ENCODE results near the gene GPR180. TPM values are rescaled to one million over a fixed set of nuclear protein-coding genes. Genes with fewer than 3 reads are reported as not detected.

Gene GPR180
- total RNA-seq, result 1 to 10 TPM; 6.8 to 7.0 TPM

DNA sequence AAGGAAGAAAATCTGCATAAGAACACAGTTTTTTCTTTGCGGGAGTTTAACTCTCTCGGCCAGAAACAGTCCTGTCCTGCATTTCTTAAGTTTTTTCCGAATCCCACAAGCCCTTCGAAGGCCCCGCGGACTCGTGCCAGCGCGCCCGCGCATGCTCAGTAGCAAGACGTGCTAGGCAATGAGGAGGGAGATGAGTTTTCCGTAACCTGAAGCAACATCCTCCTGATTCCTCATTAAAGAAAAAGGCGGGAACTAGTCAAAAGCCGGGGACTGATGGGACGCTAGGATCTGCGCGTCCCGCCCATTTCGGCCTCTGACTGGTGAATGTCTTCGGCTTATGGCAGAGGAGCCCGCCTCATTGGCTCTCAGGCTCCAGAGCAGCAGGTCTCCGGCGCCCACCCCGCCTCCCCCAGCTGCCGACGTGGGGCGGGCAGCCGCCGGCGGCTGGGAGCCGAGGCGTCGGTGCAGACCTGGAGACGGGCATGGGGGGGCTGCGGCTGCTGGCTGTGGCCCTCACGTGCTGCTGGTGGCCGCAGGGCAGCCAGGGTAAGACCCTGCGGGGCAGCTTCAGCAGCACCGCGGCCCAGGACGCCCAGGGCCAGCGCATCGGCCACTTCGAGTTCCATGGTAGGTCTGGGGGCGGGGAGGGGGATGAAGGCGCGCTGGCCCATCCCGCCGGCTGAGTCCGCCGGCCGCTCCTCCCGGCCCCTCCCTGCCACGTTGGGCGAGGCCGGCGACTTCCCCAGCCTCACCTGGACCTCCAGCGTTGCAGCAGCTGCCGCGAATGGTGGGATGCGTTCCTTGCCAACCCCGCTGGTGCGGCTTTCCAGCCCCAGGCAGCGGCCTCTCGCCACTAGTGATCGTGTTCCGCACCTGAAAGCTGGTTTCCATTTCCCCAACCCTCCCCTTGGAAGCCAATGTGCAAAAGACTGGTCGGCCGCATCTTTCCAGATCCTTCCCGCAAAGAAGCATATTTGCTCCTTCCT, at the start of gene GPR180:
Gene GPR180, plus strand, starts transcription at position 412 of the 986 bp plus-strand sequence. Its CDS starts 71 bp downstream, at position 483.
- H3K4me1 Mint-ChIP-seq, result peaks cover 22% of the 10 kb centered on the region
- H3K27me3 Mint-ChIP-seq, result no peaks in the 10 kb centered on the region
- peak within 1 kb of the TSS; percentile 75 for H3K27ac Mint-ChIP-seq
- H3K9me3 Mint-ChIP-seq, result peaks cover 5% of the 10 kb centered on the region
- peak; percentile 91 for DNase-seq
- peak within 1 kb of the TSS; percentile 82 for H3K4me3 Mint-ChIP-seq
- H3K36me3 Mint-ChIP-seq, result peaks cover 10% of the 10 kb centered on the region

DNA sequence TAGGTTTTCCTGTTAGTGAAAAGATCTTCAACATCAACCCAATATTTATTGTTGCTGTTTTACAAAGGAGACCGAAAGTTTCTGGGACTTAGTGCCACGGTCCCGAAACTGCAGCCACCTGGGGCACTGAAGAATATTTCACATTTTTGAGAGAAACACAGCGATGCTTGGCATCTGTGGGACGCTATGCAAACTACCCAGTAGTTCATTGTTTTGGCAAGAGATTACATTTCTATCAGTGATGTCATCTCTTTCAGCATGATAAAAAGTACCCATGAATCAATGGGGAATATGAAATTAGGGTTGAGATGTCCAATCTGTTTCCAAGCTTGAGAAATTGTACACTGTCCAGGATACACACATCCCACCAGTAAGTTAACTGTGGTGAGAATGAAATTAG, 49.6 kb upstream of the GPR180 start:
- DNase-seq, result no peak
- Mint-ChIP-seq H3K9me3 (no peaks in the 10 kb centered on the region), H3K4me1 (peaks cover 19% of the 10 kb centered on the region), H3K27me3 (peaks cover 6% of the 10 kb centered on the region), H3K27ac (no peak overlapping the region), H3K36me3 (peaks cover 3% of the 10 kb centered on the region), H3K4me3 (no peak overlapping the region)

DNA sequence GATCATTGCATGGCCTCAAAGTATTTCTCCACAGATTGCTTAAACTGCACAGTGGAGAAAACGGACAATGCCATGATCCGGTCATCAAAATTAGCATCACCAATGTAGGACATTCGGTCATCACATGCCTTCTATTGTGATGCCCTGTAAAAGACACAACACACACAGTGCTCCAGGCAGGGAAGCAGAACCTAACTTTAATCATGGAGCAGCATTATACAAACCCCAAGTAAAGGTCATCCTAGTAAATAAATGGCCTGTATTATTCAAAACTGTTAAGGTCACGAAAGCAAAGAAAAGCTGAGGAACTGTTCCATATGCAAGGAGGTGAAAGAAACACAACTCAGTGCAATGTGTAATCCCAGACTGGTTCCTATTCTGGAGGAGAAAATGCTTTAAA, 47.9 kb upstream of the GPR180 start:
- H3K36me3 Mint-ChIP-seq, result peaks cover 6% of the 10 kb centered on the region
- peaks cover 1% of the 10 kb centered on the region for H3K9me3 Mint-ChIP-seq
- H3K27ac Mint-ChIP-seq, result no peak overlapping the region
- peaks cover 15% of the 10 kb centered on the region for H3K4me1 Mint-ChIP-seq
- DNase-seq, result no peak
- H3K4me3 Mint-ChIP-seq, result no peak overlapping the region
- H3K27me3 Mint-ChIP-seq, result peaks cover 6% of the 10 kb centered on the region

DNA sequence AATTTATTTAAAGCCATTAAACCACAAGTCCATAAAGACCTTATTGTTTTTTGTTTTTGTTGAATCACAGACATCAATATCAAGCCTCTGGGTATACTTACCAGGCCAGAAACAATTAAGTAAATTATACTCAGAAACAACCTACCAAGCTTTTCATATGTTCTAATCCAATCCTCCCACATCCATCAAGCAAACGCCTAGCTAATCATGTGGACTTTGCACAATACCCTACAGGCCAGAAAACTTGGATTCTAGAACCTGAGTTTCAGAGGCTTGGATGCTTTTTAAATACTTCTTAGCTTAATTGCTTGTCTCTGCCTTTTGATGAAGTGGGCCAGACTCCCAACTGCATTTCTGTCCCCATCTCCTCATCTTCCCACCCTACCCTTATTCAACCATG, 45.6 kb upstream of the GPR180 start:
- no peak overlapping the region for H3K4me3 Mint-ChIP-seq
- H3K36me3 Mint-ChIP-seq, result peaks cover 9% of the 10 kb centered on the region
- H3K27me3 Mint-ChIP-seq, result no peaks in the 10 kb centered on the region
- peaks cover 5% of the 10 kb centered on the region for H3K9me3 Mint-ChIP-seq
- H3K4me1 Mint-ChIP-seq, result peaks cover 21% of the 10 kb centered on the region
- H3K27ac Mint-ChIP-seq, result no peak overlapping the region
- no peak for DNase-seq

- no peak for DNase-seq
- Mint-ChIP-seq H3K4me3 (no peak overlapping the region), H3K27me3 (no peaks in the 10 kb centered on the region), H3K27ac (no peak overlapping the region), H3K4me1 (peaks cover 23% of the 10 kb centered on the region), H3K36me3 (peaks cover 13% of the 10 kb centered on the region), H3K9me3 (peaks cover 5% of the 10 kb centered on the region)
These were observed 45.0 kb upstream of the GPR180 start for GRCh38 chr13:94556621-94557020.

GRCh38 chr13:94557684-94558235, 43.9 kb upstream of the GPR180 start:
- H3K36me3 Mint-ChIP-seq, result peaks cover 20% of the 10 kb centered on the region
- peaks cover 23% of the 10 kb centered on the region for H3K4me1 Mint-ChIP-seq
- no peak for DNase-seq
- no peaks in the 10 kb centered on the region for H3K27me3 Mint-ChIP-seq
- peaks cover 5% of the 10 kb centered on the region for H3K9me3 Mint-ChIP-seq
- peak overlapping the region; percentile 74 for H3K27ac Mint-ChIP-seq
- no peak overlapping the region for H3K4me3 Mint-ChIP-seq

GRCh38 chr13:94558716-94559115, 42.9 kb upstream of the GPR180 start:
- H3K4me1 Mint-ChIP-seq, result peaks cover 23% of the 10 kb centered on the region
- peak overlapping the region; percentile 27 for H3K4me3 Mint-ChIP-seq
- H3K27me3 Mint-ChIP-seq, result no peaks in the 10 kb centered on the region
- H3K27ac Mint-ChIP-seq, result peak overlapping the region; percentile 74
- peaks cover 25% of the 10 kb centered on the region for H3K36me3 Mint-ChIP-seq
- peak; percentile 37 for DNase-seq
- peaks cover 5% of the 10 kb centered on the region for H3K9me3 Mint-ChIP-seq

- peaks cover 5% of the 10 kb centered on the region for H3K9me3 Mint-ChIP-seq
- peaks cover 23% of the 10 kb centered on the region for H3K4me1 Mint-ChIP-seq
- H3K27ac Mint-ChIP-seq, result peak overlapping the region; percentile 74
- peak overlapping the region; percentile 30 for H3K4me3 Mint-ChIP-seq
- no peaks in the 10 kb centered on the region for H3K27me3 Mint-ChIP-seq
- peaks cover 25% of the 10 kb centered on the region for H3K36me3 Mint-ChIP-seq
- no peak for DNase-seq
These were observed 42.3 kb upstream of the GPR180 start for GRCh38 chr13:94559222-94559795.

DNA sequence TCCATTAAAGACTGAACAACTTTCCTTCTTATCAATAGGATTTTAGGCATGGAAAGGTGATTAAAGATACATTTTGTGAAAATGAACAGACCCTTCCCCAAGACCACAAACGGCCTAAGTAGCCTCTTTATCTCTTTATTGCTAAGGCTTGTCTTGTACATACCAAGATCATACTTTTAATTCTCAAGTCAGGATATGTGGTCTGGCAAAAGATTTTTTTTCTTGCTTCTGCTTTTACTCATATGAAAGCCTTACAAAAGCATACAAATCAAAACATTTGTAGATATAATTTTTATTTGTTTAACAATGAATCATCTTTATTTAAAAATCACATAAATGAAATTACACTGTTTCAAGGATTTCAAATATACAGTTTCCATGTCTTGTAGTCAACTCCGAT, 41.5 kb upstream of the GPR180 start:
- no peak for DNase-seq
- peaks cover 5% of the 10 kb centered on the region for H3K9me3 Mint-ChIP-seq
- H3K27me3 Mint-ChIP-seq, result no peaks in the 10 kb centered on the region
- H3K36me3 Mint-ChIP-seq, result peaks cover 25% of the 10 kb centered on the region
- no peak overlapping the region for H3K4me3 Mint-ChIP-seq
- H3K4me1 Mint-ChIP-seq, result peaks cover 23% of the 10 kb centered on the region
- no peak overlapping the region for H3K27ac Mint-ChIP-seq

DNA sequence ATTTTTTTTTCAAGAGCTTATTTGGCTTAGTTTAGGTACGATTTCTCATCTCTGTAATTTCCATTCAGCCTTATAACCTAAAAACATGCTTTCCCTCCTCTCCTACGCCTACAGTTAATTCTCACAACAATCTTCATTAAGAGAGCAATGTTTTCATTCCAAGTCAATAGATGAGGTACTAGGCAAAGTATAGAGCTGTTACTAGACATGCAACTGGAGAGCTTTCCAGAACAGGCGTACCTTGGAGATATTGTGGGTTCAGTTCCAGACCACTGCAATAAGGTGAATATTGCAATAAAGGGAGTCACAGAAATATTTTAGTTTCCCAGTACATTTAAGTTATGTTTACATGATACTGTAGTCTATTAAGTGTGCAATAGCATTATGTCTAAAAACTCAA, 40.5 kb upstream of the GPR180 start:
- H3K27me3 Mint-ChIP-seq, result no peaks in the 10 kb centered on the region
- no peak overlapping the region for H3K27ac Mint-ChIP-seq
- no peak for DNase-seq
- H3K9me3 Mint-ChIP-seq, result peaks cover 5% of the 10 kb centered on the region
- peaks cover 23% of the 10 kb centered on the region for H3K4me1 Mint-ChIP-seq
- H3K36me3 Mint-ChIP-seq, result peaks cover 25% of the 10 kb centered on the region
- no peak overlapping the region for H3K4me3 Mint-ChIP-seq

DNA sequence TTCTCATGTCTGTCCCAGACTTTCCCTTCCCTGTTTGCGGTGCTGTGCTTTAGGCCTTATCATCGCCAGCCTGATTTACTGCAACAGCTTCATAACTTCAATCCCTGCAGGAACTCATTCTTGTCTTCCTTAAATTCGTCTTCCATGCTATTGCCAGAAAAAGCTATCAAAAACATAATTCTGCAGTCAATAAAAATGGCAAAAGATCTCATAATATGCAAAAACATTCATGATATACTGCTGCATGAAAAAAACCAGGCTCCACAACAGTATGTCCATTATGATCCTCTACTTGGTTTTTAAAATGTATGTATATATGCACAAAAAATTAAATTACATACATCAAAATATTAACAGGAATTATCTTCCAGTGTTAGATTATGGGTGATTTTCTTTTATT, 34.1 kb upstream of the GPR180 start:
- DNase-seq, result no peak
- Mint-ChIP-seq H3K27ac (no peak overlapping the region), H3K4me1 (no peaks in the 10 kb centered on the region), H3K9me3 (no peaks in the 10 kb centered on the region), H3K4me3 (no peak overlapping the region), H3K36me3 (peaks cover 37% of the 10 kb centered on the region), H3K27me3 (no peaks in the 10 kb centered on the region)

GRCh38 chr13:94568443-94568842, 33.2 kb upstream of the GPR180 start:
- Mint-ChIP-seq H3K27me3 (no peaks in the 10 kb centered on the region), H3K4me1 (no peaks in the 10 kb centered on the region), H3K36me3 (peaks cover 38% of the 10 kb centered on the region), H3K4me3 (no peak overlapping the region), H3K27ac (no peak overlapping the region), H3K9me3 (no peaks in the 10 kb centered on the region)
- no peak for DNase-seq

- DNase-seq, result no peak
- no peaks in the 10 kb centered on the region for H3K27me3 Mint-ChIP-seq
- H3K36me3 Mint-ChIP-seq, result peaks cover 46% of the 10 kb centered on the region
- no peak overlapping the region for H3K27ac Mint-ChIP-seq
- H3K4me3 Mint-ChIP-seq, result no peak overlapping the region
- H3K4me1 Mint-ChIP-seq, result no peaks in the 10 kb centered on the region
- no peaks in the 10 kb centered on the region for H3K9me3 Mint-ChIP-seq
These were observed 32.0 kb upstream of the GPR180 start for GRCh38 chr13:94569615-94570014.

DNA sequence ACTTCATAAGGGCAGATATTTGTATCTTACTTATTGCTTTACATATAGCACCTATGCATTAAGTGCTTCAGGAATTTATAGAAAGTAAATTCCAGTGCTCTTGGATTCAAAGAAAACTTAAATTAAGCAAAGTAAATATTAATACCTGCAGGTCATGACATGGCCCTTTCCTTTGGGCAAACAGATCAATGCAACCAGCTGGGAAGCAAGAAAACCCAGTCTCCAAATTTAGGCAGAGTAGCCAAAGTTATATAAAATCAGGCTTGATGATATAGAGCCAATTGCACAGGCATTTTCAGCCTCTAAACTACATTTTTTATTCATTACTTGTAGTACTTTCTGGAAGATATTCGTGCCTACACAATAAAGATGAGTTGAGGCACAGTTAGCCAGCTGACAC, 22.6 kb upstream of the GPR180 start:
- no peak for DNase-seq
- Mint-ChIP-seq H3K36me3 (peaks cover 28% of the 10 kb centered on the region), H3K4me3 (no peak overlapping the region), H3K4me1 (peaks cover 6% of the 10 kb centered on the region), H3K27me3 (no peaks in the 10 kb centered on the region), H3K27ac (no peak overlapping the region), H3K9me3 (no peaks in the 10 kb centered on the region)

DNA sequence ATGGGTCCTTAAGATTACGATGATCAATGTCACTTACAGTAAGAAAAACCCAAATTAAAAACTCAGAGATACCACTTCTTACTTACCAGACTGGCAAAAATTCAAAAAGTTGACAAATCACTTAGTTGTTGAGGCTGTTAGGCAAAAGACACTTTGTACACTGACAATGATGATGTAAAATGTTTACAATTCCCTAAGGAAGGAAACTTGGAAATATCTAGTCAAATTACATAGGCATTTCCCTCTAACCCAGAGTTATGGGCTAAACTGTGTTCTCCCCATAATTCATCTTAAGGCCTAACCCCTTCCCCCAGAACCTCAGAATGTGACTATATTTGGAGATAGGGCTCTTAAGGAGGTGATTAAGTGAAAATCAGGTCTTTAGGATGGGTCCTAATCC, 17.7 kb upstream of the GPR180 start:
- no peak for DNase-seq
- H3K27me3 Mint-ChIP-seq, result no peaks in the 10 kb centered on the region
- H3K36me3 Mint-ChIP-seq, result peaks cover 42% of the 10 kb centered on the region
- H3K9me3 Mint-ChIP-seq, result no peaks in the 10 kb centered on the region
- no peak overlapping the region for H3K27ac Mint-ChIP-seq
- H3K4me1 Mint-ChIP-seq, result peaks cover 16% of the 10 kb centered on the region
- no peak overlapping the region for H3K4me3 Mint-ChIP-seq

Data from activated naive CD8-positive, alpha-beta T cell treated with anti-CD3 and anti-CD28 coated beads for 36 hours (primary cell).